Parietal lobe (tissue), 1 donor: ENCODE data around the gene PFDN4. TPM values are rescaled to one million over a fixed set of nuclear protein-coding genes. Genes with fewer than 3 reads are reported as not detected.

Source experiments
- total RNA-seq: library from RNA; depleted of rRNA; stranded (reverse); fragments of >200 nt; gene quantifications from one replicate; pipeline ENCODE4 v1.2.3, GENCODE V29; 2014

Gene PFDN4
- 166 TPM for total RNA-seq

DNA sequence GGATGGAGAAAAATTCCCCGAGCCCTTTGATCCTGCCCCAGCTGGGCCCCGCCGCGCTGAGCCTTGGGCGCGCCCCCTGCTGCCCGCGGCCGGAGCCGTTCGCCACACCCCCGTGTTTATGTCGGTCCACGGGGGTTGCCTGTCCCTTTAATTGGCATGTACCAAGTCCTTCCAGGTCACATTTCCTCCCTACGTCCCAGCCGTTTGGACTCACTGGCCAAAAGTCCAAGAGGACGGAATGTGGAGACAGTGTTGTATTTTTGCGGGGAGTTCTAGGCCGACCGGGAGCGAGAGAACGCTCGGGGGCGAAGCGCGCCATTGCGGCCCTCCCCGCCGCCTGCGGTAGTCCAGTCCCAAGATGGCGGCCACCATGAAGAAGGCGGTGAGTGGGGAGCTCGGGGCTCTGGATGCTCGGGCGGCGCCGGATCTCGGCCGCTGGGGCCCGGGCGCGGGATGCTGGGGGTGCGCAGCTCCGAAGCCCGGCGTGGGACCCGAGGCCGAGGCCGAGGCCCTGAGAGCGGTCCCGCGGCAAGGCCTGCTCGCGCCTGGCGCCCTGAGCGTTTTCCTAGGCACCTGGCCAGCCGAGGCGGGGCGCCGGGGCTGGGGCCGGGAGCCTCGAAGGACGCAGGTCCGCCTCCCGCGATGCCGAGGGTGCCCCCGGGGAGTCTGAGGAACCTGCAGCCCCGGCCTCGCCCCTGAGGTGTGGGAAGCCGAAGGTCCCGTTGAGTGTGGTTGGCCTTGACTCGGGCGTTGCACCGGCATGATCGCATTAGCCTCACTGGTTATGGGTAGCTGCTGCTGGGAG is at the start of gene PFDN4:
Gene PFDN4 (plus strand): TSS at position 345 of the 805 bp plus-strand sequence. CDS start 14 bp downstream, at position 359.

DNA sequence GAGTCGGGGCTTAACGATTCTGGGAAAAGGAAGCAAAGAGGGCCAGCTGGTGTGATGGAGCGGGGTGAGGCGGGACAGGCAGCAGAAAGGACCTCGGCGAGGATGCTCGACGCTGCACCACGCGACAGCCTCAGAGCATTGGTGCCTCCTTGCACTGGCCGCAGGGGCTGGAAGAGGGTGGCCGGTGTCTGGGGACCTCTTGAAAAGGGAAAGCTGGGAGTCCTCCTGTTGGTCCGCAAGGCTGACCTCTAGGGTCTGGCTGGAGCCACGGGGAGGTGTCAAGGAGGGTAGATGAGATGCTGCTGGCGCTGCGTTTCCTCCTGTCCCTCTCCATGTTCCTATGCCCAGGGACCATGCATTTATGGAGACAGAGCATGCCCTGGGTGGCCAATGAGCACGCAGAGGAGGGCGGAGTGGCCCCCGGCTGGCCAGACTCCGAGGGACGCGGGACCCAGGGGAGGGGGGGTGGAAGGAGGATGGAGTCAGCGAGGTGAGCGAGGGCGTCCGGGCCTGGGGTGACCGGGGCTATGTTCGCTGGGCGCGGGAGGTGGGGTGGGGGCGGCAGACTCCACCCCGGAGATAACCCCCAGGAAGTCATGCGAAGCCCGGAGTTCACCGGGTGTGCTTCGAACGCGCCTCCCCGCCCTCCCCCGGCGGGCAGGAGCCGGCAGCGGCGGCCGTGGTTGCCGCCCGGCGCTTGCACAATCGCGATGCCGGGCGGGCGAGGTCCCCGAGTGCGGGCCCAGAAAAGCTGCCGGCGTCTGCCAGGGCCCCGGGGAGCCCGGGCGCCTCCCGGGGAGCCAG is 34.0 kb upstream of the PFDN4 start, which contains the start of gene CYP24A1:
Gene CYP24A1 (minus strand): TSS at position 334 of the 804 bp plus-strand sequence. CDS start 407 bp downstream, outside the sequence.

Other genes with a start within 250 kb of the PFDN4 start
- gene BCAS1, start 137.5 kb upstream of the PFDN4 start, total RNA-seq: 5.0 TPM
- gene CYP24A1, start 34.1 kb upstream of the PFDN4 start, total RNA-seq: not detected